MCF 10A (cell line): ENCODE results near the gene CTSA. TPM values are rescaled to one million over a fixed set of nuclear protein-coding genes. Genes with fewer than 3 reads are reported as not detected.

ENCODE experiments used
- BruUV-seq: library from RNA; stranded (reverse); fragments of 400-500 nt; replicated peaks from 2 replicates; lab custom pipeline; 2021; lab: Mats Ljungman, UMichigan
- CTCF ChIA-PET: fragments of 300-600 bp; sonication (Branson Sonifier 250); formaldehyde crosslinking; extraction: SDS; loops from one replicate; lab custom pipeline; 2021; ENCODE audit warnings: antibody characterized with exemption, inconsistent platforms; lab: Yijun Ruan, JAX
- POLR2A ChIA-PET: fragments of 300-600, 350-650 bp; sonication (Branson Sonifier 250); formaldehyde crosslinking; extraction: SDS; loops from one replicate; lab custom pipeline; 2020; ENCODE audit warnings: antibody characterized with exemption, inconsistent platforms; lab: Yijun Ruan, JAX
- DNase-seq: peaks from one replicate; pipeline ENCODE4 v3.0.0-alpha.2; 2018; ENCODE audit not compliant: unreplicated experiment
- H3K27ac Mint-ChIP-seq: one replicate; pipeline ENCODE4 v1.8.0; 2022; ENCODE audit warnings: mild to moderate bottlenecking, low read depth, mixed read lengths; ENCODE audit not compliant: unreplicated experiment
- H3K27me3 Mint-ChIP-seq: one replicate; pipeline ENCODE4 v1.8.0; 2022; ENCODE audit warnings: mixed read lengths; ENCODE audit not compliant: insufficient read depth, unreplicated experiment
- H3K36me3 Mint-ChIP-seq: one replicate; pipeline ENCODE4 v1.8.0; 2022; ENCODE audit warnings: mild to moderate bottlenecking, moderate library complexity, mixed read lengths; ENCODE audit not compliant: insufficient read depth, unreplicated experiment
- H3K4me1 Mint-ChIP-seq: one replicate; pipeline ENCODE4 v1.8.0; 2022; ENCODE audit warnings: mixed read lengths; ENCODE audit not compliant: insufficient read depth, unreplicated experiment
- H3K4me3 Mint-ChIP-seq: one replicate; pipeline ENCODE4 v1.8.0; 2022; ENCODE audit warnings: mild to moderate bottlenecking, moderate library complexity, mixed read lengths; ENCODE audit not compliant: unreplicated experiment
- H3K9me3 Mint-ChIP-seq: one replicate; pipeline ENCODE4 v1.8.0; 2022; ENCODE audit warnings: mixed read lengths; ENCODE audit not compliant: unreplicated experiment
- CTCF ChIP-seq: fragments of 200-600 bp; IDR thresholded peaks from one replicate; pipeline ENCODE4 v1.8.0; 2022; ENCODE audit warnings: antibody characterized with exemption, mild to moderate bottlenecking; ENCODE audit not compliant: unreplicated experiment
- intact Hi-C: fragments of 100-400 bp; cut with micrococcal nuclease; formaldehyde crosslinking; loops from 2 replicates; pipeline ENCODE4 v1.14.1; 2022
- total RNA-seq: library from RNA; stranded (reverse); gene quantifications from 2 replicates; pipeline ENCODE4 v1.2.3, GENCODE V29; 2022

The CTSA gene
- total RNA-seq, 1 experiment from 2014 or later, result 25.3 TPM

GRCh38 chr20:45912344-45912682 lies 21.2 kb downstream of the CTSA start:
- POLR2A ChIA-PET, result no interaction called here
- Mint-ChIP-seq H3K27ac (no peak overlapping the region), H3K27me3 (peaks cover 16% of the 10 kb centered on the region), H3K4me3 (no peak overlapping the region), H3K4me1 (peaks cover 6% of the 10 kb centered on the region), H3K9me3 (no peaks in the 10 kb centered on the region), H3K36me3 (no peaks in the 10 kb centered on the region)
- no TSS peak for BruUV-seq
- TF ChIP-seq CTCF, result no peak
- DNase-seq, result no peak
- intact Hi-C loops, result no loop called here
- CTCF ChIA-PET, result no interaction called here

- Mint-ChIP-seq H3K4me1 (peaks cover 6% of the 10 kb centered on the region), H3K4me3 (no peak overlapping the region), H3K9me3 (no peaks in the 10 kb centered on the region), H3K27me3 (peaks cover 16% of the 10 kb centered on the region), H3K27ac (no peak overlapping the region), H3K36me3 (no peaks in the 10 kb centered on the region)
- DNase-seq, result no peak
- ChIA-PET CTCF (no interaction called here), POLR2A (no interaction called here)
- intact Hi-C loops, result no loop called here
- TF ChIP-seq CTCF, result no peak
- no TSS peak for BruUV-seq
Measured at GRCh38 chr20:45913116-45913515, 22.0 kb downstream of the CTSA start.

- H3K27ac Mint-ChIP-seq, result no peak overlapping the region
- ChIA-PET CTCF (no interaction called here), POLR2A (interaction anchor here (0.7 to 3.1 kb wide), 4 partner anchors 9 to 17 kb away, joined by 3 to 12 read pairs (median 4); partner anchors contain the start of gene PCIF1)
- H3K4me1 Mint-ChIP-seq, result peaks cover 6% of the 10 kb centered on the region
- no peak for TF ChIP-seq CTCF
- no peak overlapping the region for H3K4me3 Mint-ChIP-seq
- BruUV-seq, result no TSS peak
- H3K9me3 Mint-ChIP-seq, result no peaks in the 10 kb centered on the region
- DNase-seq, result no peak
- intact Hi-C loops, result no loop called here
- no peaks in the 10 kb centered on the region for H3K36me3 Mint-ChIP-seq
- peaks cover 36% of the 10 kb centered on the region for H3K27me3 Mint-ChIP-seq
Measured at GRCh38 chr20:45917790-45918141, 26.6 kb downstream of the CTSA start.

GRCh38 chr20:45918182-45918737 lies 27.1 kb downstream of the CTSA start:
- peaks cover 36% of the 10 kb centered on the region for H3K27me3 Mint-ChIP-seq
- no peaks in the 10 kb centered on the region for H3K9me3 Mint-ChIP-seq
- peaks cover 6% of the 10 kb centered on the region for H3K4me1 Mint-ChIP-seq
- no peak for TF ChIP-seq CTCF
- no peaks in the 10 kb centered on the region for H3K36me3 Mint-ChIP-seq
- H3K4me3 Mint-ChIP-seq, result no peak overlapping the region
- intact Hi-C loops, result no loop called here
- no peak for DNase-seq
- BruUV-seq, result no TSS peak
- ChIA-PET CTCF (interaction anchor here (0.6 kb wide), 1 partner anchor 27 kb away, joined by 4 read pairs; the partner anchor contains the start of gene CTSA), POLR2A (interaction anchor here (1.1 to 3.1 kb wide), 2 partner anchors 13 to 80 kb away, joined by 4 to 12 read pairs; no protein-coding TSS in a partner anchor)
- no peak overlapping the region for H3K27ac Mint-ChIP-seq
